ENCODE measurements around the gene PTPRJ. TPM values are rescaled to one million over a fixed set of nuclear protein-coding genes. Genes with fewer than 3 reads are reported as not detected.

PTPRJ gene
- total and polyA plus RNA-seq, 2 of the 4 experiments (the other 2 are of a cell fraction): 5.6 to 14.9 TPM

DNA sequence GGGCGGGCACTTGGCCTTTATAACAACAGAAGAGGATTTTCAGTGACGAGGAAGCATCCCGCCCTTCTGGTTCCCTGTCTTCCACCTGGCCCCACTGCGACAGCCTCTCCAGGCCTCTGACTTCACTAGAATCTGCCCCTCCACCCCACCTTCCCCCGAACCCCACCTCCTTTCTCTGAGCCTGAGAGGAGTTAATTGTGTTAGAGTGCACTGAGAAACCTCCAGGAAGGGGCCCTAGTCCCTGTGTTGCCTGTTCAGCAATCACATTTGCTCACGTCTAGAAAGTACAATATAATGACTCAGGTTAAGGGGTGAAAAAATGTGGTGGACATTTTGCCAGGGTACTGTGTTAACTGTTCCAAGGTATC is 38.8 kb downstream of the PTPRJ start:
- dilution Hi-C loops (cut with HindIII; ENCODE audit: low sequenced_read_pairs, unreplicated experiment) (no loop called here), intact Hi-C loops (cut with micrococcal nuclease) (no loop called here), in situ Hi-C loops (cut with MboI; ENCODE audit: low sequenced_read_pairs) (no loop called here)
- H4K20me1 ChIP-seq (ENCODE audit: insufficient read depth, low read length): peaks cover 20% of the 10 kb centered on the region
- CTCF ChIA-PET: no interaction called here
- POLR2A ChIA-PET (ENCODE audit: unreplicated experiment): no interaction called here
- peaks cover 58 to 89% of the 10 kb centered on the region in 2 experiments for H3K79me1 ChIP-seq (ENCODE audit: low read depth in 1 of 2, low read length in 2 of 2)
- no peak for ATAC-seq (ENCODE audit: low read depth)
- H2AK5ac ChIP-seq (ENCODE audit: low read depth, low read length): peak overlapping the region; percentile 77
- H3K36me3 ChIP-seq (ENCODE audit: control insufficient read depth, insufficient read depth, low read length): no peaks in the 10 kb centered on the region
- no CpG with 5 or more reads among the region's 6 CpGs for WGBS, 2 experiments (ENCODE audit: extremely low coverage in 2 of 2, insufficient read length in 1 of 2)
- H3K56ac ChIP-seq (ENCODE audit: extremely low read depth, insufficient read depth, low read length): no peak overlapping the region
- H3K4me1 ChIP-seq (ENCODE audit: control insufficient read depth, insufficient read depth, low read length): peaks cover 20% of the 10 kb centered on the region
- H2BK5ac ChIP-seq (ENCODE audit: low read depth, low read length, poor library complexity, severe bottlenecking): no peak overlapping the region
- H3K9ac ChIP-seq (ENCODE audit: low read depth, low read length): no peak overlapping the region
- no peak overlapping the region for H2AFZ ChIP-seq (replicated peaks; ENCODE audit: low read length, poor library complexity)
- peak overlapping the region in 1 of 2 experiments; percentile 42; a peak in 1 of 4 replicates for H4K8ac ChIP-seq (ENCODE audit: low read depth in 2 of 2, low read length in 2 of 2)
- no peak overlapping the region; the same call in 1 of the 2 replicates for H3K18ac ChIP-seq (ENCODE audit: low read depth, low read length)
- H3K4ac ChIP-seq (ENCODE audit: low read depth, low read length): peak overlapping the region; percentile 59; the same call in 1 of the 2 replicates
- no peak overlapping the region for H2AK9ac ChIP-seq (replicated peaks; ENCODE audit: low read depth, low read length, poor library complexity)
- no peak overlapping the region for H3K4me3 ChIP-seq (ENCODE audit: insufficient read depth, low read depth, low read length)
- BruUV-seq (replicated peaks): no TSS peak
- no peaks in the 10 kb centered on the region for H3K27me3 ChIP-seq (ENCODE audit: control insufficient read depth, insufficient read depth, low read length)
- no peak overlapping the region for H3K27ac ChIP-seq (ENCODE audit: insufficient read depth, low read length)
- H2BK120ac ChIP-seq (ENCODE audit: low read depth, low read length): no peak overlapping the region
- H3K9me1 ChIP-seq (ENCODE audit: insufficient read depth, low read length): peaks cover 21% of the 10 kb centered on the region
- H4K5ac ChIP-seq (ENCODE audit: low read depth, low read length): peak overlapping the region; percentile 53; the same call in 1 of the 2 replicates
- TF ChIP-seq MAFK (IDR thresholded peaks at IDR 0.05; ENCODE audit: low read depth, low read length) (no peak), POLR2A (IDR thresholded peaks at IDR 0.05; ENCODE audit: low read depth, low read length) (no peak), CTCF (conservative IDR thresholded peaks at IDR 0.05; ENCODE audit: low read depth, low read length) (no peak), MAZ (IDR thresholded peaks at IDR 0.05; ENCODE audit: borderline replicate concordance, low read depth, low read length) (no peak), RCOR1 (IDR thresholded peaks at IDR 0.05; ENCODE audit: insufficient replicate concordance, low read length) (no peak), NFE2L2 (IDR thresholded peaks at IDR 0.05; ENCODE audit: low read depth, low read length) (no peak), BHLHE40 (IDR thresholded peaks at IDR 0.05; ENCODE audit: low read depth, low read length) (no peak), CHD1 (IDR thresholded peaks at IDR 0.05; ENCODE audit: low read depth, low read length) (no peak), SMC3 (IDR thresholded peaks at IDR 0.05; ENCODE audit: low read depth, low read length) (no peak), RFX5 (IDR thresholded peaks at IDR 0.05; ENCODE audit: low read depth, low read length) (no peak), RAD21 (IDR thresholded peaks at IDR 0.05; ENCODE audit: low read length) (no peak), FOS (IDR thresholded peaks at IDR 0.05; ENCODE audit: low read depth, low read length) (no peak), MXI1 (IDR thresholded peaks at IDR 0.05; ENCODE audit: borderline replicate concordance, low read depth, low read length) (no peak), CEBPB (IDR thresholded peaks at IDR 0.05; ENCODE audit: low read depth, low read length) (no peak)
- TF ChIP-seq, protein P1, sequence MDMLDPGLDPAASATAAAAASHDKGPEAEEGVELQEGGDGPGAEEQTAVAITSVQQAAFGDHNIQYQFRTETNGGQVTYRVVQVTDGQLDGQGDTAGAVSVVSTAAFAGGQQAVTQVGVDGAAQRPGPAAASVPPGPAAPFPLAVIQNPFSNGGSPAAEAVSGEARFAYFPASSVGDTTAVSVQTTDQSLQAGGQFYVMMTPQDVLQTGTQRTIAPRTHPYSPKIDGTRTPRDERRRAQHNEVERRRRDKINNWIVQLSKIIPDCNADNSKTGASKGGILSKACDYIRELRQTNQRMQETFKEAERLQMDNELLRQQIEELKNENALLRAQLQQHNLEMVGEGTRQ (IDR thresholded peaks at IDR 0.05; ENCODE audit: low read depth, low read length): no peak
- TF ChIP-seq, protein P2, sequence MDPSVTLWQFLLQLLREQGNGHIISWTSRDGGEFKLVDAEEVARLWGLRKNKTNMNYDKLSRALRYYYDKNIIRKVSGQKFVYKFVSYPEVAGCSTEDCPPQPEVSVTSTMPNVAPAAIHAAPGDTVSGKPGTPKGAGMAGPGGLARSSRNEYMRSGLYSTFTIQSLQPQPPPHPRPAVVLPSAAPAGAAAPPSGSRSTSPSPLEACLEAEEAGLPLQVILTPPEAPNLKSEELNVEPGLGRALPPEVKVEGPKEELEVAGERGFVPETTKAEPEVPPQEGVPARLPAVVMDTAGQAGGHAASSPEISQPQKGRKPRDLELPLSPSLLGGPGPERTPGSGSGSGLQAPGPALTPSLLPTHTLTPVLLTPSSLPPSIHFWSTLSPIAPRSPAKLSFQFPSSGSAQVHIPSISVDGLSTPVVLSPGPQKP (IDR thresholded peaks at IDR 0.05; ENCODE audit: borderline replicate concordance, low read depth, low read length): no peak
- no peak overlapping the region for H3K4me2 ChIP-seq (ENCODE audit: low read depth, low read length)
- no peaks in the 10 kb centered on the region for H3K9me3 ChIP-seq (ENCODE audit: control insufficient read depth, insufficient read depth, low read length)
- no peak for DNase-seq
- no peak overlapping the region for H3K23ac ChIP-seq (ENCODE audit: low read depth, low read length)
- no peak overlapping the region for H4K91ac ChIP-seq (ENCODE audit: insufficient read depth, low read depth, low read length)
- no peak overlapping the region for H3K14ac ChIP-seq (replicated peaks; ENCODE audit: low read depth, low read length)
- H2BK15ac ChIP-seq (ENCODE audit: low read depth, low read length): no peak overlapping the region
- H2BK20ac ChIP-seq (ENCODE audit: low read depth, low read length): no peak overlapping the region
